ENCODE results near the gene MZT1.

The MZT1 gene

DNA sequence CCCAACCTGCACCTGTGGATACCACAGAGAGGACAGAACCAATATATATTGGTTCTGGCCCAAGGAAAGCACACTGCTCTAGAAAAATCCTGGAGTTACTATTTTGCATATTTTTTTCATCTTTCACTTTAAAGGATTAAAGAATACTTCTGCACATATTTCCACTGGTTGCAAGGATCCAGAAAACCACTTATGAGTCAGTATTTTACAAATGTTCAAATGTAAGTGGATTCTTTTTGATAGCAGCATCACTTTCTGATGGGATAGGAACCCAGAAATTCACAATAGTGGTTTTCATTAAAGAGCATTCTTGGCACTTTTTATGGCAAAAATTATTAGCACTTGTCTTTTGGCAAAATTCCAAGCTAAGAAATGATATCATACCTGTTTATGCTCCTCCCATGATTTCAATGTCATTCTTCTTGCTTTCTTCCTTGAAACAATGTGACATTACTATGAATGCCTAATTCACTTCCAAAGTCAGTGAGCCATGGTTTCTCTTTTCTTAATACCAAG lies 38.2 kb downstream of the MZT1 start:
- DNase-seq, result no peak
- Histone ChIP-seq H3K4me3 (ENCODE audit: insufficient read depth, low read depth, low read length, poor library complexity, severe bottlenecking) (no peak overlapping the region), H3K27me3 (replicated peaks; ENCODE audit: control insufficient read depth, insufficient read depth, low read length, poor library complexity, severe bottlenecking) (no peaks in the 10 kb centered on the region), H3K36me3 (ENCODE audit: control insufficient read depth, insufficient read depth, low read length) (no peaks in the 10 kb centered on the region), H3K4me1 (ENCODE audit: control insufficient read depth, insufficient read depth, low read length, poor library complexity, severe bottlenecking) (no peaks in the 10 kb centered on the region), H3K9me3 (ENCODE audit: control insufficient read depth, low read length) (no peaks in the 10 kb centered on the region), H3K27ac (ENCODE audit: insufficient read depth, low read length, poor library complexity, severe bottlenecking) (no peak overlapping the region)

DNA sequence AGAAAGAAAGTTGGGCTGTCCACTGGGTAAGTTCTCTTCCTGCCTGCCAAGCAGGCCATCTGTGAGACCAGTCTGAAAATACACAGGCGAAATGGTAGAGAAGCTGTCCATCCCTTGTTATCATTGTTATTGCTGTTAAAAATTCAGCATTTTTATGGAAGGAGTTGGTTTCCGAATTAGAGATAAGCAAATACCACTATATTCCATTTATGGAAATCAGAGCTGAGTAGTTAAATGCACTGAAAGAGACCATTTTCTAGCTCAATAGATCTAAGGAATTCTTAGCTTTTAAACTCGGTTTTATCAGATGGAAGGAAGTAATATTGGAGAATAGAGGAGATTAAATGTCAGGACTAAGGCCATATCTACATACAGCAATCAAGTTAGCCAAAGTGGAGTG lies 40.7 kb downstream of the MZT1 start:
- Histone ChIP-seq H3K36me3 (ENCODE audit: control insufficient read depth, insufficient read depth, low read length) (no peaks in the 10 kb centered on the region), H3K27ac (ENCODE audit: insufficient read depth, low read length, poor library complexity, severe bottlenecking) (no peak overlapping the region), H3K4me1 (ENCODE audit: control insufficient read depth, insufficient read depth, low read length, poor library complexity, severe bottlenecking) (no peaks in the 10 kb centered on the region), H3K4me3 (ENCODE audit: insufficient read depth, low read depth, low read length, poor library complexity, severe bottlenecking) (no peak overlapping the region), H3K9me3 (ENCODE audit: control insufficient read depth, low read length) (no peaks in the 10 kb centered on the region), H3K27me3 (replicated peaks; ENCODE audit: control insufficient read depth, insufficient read depth, low read length, poor library complexity, severe bottlenecking) (no peaks in the 10 kb centered on the region)
- no peak for DNase-seq

DNA sequence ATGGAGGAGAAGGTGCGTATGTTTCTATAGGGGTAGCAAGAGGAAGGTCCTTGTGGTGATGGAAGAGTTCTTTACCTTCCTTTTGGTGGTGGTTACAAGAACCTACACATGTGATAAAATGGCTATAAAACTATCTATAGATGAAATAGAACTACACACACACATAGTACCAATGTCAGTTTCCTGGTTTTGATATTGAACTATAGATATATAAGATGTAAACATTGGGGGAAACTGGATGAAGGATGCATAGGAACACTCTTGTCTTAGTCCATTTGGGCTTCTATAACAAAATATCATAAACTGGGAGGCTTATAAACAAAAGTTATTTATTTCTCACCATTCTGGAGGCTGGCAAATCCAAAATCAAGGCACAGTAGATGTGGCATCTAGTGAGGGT lies 47.1 kb downstream of the MZT1 start:
- Histone ChIP-seq H3K27ac (ENCODE audit: insufficient read depth, low read length, poor library complexity, severe bottlenecking) (no peak overlapping the region), H3K9me3 (ENCODE audit: control insufficient read depth, low read length) (no peaks in the 10 kb centered on the region), H3K27me3 (replicated peaks; ENCODE audit: control insufficient read depth, insufficient read depth, low read length, poor library complexity, severe bottlenecking) (no peaks in the 10 kb centered on the region), H3K4me3 (ENCODE audit: insufficient read depth, low read depth, low read length, poor library complexity, severe bottlenecking) (no peak overlapping the region), H3K36me3 (ENCODE audit: control insufficient read depth, insufficient read depth, low read length) (no peaks in the 10 kb centered on the region), H3K4me1 (ENCODE audit: control insufficient read depth, insufficient read depth, low read length, poor library complexity, severe bottlenecking) (no peaks in the 10 kb centered on the region)
- no peak for DNase-seq

DNA sequence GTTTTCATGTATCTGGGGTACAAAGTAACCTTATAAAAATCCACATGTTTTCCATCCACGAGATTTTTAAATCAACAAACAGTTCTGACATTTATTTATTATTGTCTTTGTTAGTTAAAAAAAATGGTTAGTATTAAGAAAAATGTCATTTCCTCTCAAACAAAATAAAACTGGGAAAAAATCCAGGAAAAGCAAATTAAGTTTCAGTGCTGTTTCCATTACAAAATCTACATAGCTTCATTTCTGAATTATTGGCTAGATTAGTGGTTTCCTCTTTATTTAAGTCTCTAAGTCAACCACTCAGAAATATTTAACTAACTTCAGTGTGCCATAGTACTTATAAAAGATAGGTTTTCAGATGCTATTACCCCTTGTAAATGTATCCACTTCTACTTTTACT lies 49.1 kb downstream of the MZT1 start:
- no peak overlapping the region for H3K27ac ChIP-seq (ENCODE audit: insufficient read depth, low read length, poor library complexity, severe bottlenecking)
- no peaks in the 10 kb centered on the region for H3K4me1 ChIP-seq (ENCODE audit: control insufficient read depth, insufficient read depth, low read length, poor library complexity, severe bottlenecking)
- DNase-seq, result no peak
- H3K27me3 ChIP-seq (replicated peaks; ENCODE audit: control insufficient read depth, insufficient read depth, low read length, poor library complexity, severe bottlenecking), result no peaks in the 10 kb centered on the region
- H3K4me3 ChIP-seq (ENCODE audit: insufficient read depth, low read depth, low read length, poor library complexity, severe bottlenecking), result no peak overlapping the region
- no peaks in the 10 kb centered on the region for H3K36me3 ChIP-seq (ENCODE audit: control insufficient read depth, insufficient read depth, low read length)
- H3K9me3 ChIP-seq (ENCODE audit: control insufficient read depth, low read length), result no peaks in the 10 kb centered on the region

DNA sequence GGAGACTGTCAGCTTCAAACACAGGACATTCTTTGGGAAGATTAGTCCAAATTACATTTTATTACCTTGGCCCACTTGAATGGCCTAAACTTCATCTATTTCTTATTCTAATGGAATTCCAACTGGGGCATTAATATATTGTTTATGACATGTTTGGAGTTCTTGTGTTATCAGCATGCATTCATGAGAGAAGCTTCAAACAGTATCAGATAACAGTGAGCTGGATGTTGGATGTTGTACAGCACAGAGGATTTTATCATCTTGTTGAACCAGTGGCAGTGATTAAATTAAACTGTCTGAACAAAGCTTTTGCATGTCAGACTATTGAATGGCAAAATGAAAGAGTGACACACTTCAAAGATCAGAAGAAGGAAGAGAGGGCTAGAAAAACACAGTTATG lies 50.0 kb downstream of the MZT1 start:
- H3K27ac ChIP-seq (ENCODE audit: insufficient read depth, low read length, poor library complexity, severe bottlenecking), result no peak overlapping the region
- H3K4me3 ChIP-seq (ENCODE audit: insufficient read depth, low read depth, low read length, poor library complexity, severe bottlenecking), result no peak overlapping the region
- no peaks in the 10 kb centered on the region for H3K27me3 ChIP-seq (replicated peaks; ENCODE audit: control insufficient read depth, insufficient read depth, low read length, poor library complexity, severe bottlenecking)
- H3K4me1 ChIP-seq (ENCODE audit: control insufficient read depth, insufficient read depth, low read length, poor library complexity, severe bottlenecking), result no peaks in the 10 kb centered on the region
- no peaks in the 10 kb centered on the region for H3K9me3 ChIP-seq (ENCODE audit: control insufficient read depth, low read length)
- no peak for DNase-seq
- H3K36me3 ChIP-seq (ENCODE audit: control insufficient read depth, insufficient read depth, low read length), result no peaks in the 10 kb centered on the region

DNA sequence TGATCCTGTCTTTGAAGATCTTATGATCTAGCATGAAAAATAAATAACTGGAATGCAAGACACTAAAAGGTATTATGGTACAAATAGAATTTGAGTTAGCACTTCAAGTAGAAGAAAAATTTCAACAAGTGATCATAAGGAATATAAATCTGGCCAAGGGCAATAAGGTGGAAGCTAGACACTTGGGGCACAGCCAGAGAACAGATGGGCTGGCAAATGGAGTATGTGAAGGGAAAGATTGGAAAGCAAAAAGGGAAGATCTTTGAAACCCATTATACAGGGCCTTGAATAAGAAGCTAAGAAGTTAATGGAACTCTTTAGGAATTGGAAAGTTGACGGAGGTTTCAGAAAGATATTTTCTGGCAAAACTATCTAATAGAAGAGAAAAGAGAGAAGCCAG lies 61.0 kb downstream of the MZT1 start:
- Histone ChIP-seq H3K36me3 (ENCODE audit: control insufficient read depth, insufficient read depth, low read length) (no peaks in the 10 kb centered on the region), H3K4me1 (ENCODE audit: control insufficient read depth, insufficient read depth, low read length, poor library complexity, severe bottlenecking) (no peaks in the 10 kb centered on the region), H3K9me3 (ENCODE audit: control insufficient read depth, low read length) (no peaks in the 10 kb centered on the region), H3K27me3 (replicated peaks; ENCODE audit: control insufficient read depth, insufficient read depth, low read length, poor library complexity, severe bottlenecking) (no peaks in the 10 kb centered on the region), H3K27ac (ENCODE audit: insufficient read depth, low read length, poor library complexity, severe bottlenecking) (no peak overlapping the region), H3K4me3 (ENCODE audit: insufficient read depth, low read depth, low read length, poor library complexity, severe bottlenecking) (no peak overlapping the region)
- no peak for DNase-seq

DNA sequence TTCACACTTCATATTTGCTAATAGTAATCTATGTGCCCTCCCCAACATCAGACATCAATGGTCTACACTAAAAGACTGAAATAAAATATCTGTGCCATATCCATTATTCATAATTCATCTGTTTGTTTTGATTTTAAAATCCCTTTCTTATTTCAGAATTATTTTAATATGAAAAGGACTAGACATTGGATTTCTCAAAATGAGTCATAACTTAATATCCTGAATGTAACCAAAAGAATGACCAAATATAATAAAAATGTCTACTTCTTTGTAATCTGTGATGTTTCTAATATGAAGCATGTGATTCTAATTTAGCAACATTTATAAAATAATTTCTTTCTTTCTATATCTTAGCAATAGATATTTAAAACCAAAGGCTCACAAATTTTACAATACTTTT lies 64.9 kb downstream of the MZT1 start:
- H3K4me1 ChIP-seq (ENCODE audit: control insufficient read depth, insufficient read depth, low read length, poor library complexity, severe bottlenecking), result no peaks in the 10 kb centered on the region
- DNase-seq, result no peak
- H3K9me3 ChIP-seq (ENCODE audit: control insufficient read depth, low read length), result no peaks in the 10 kb centered on the region

More for the DNA sequence above, 64.9 kb downstream of the MZT1 start:
- Histone ChIP-seq H3K4me3 (ENCODE audit: insufficient read depth, low read depth, low read length, poor library complexity, severe bottlenecking) (no peak overlapping the region), H3K27ac (ENCODE audit: insufficient read depth, low read length, poor library complexity, severe bottlenecking) (no peak overlapping the region), H3K36me3 (ENCODE audit: control insufficient read depth, insufficient read depth, low read length) (no peaks in the 10 kb centered on the region), H3K27me3 (replicated peaks; ENCODE audit: control insufficient read depth, insufficient read depth, low read length, poor library complexity, severe bottlenecking) (no peaks in the 10 kb centered on the region)
